Fibroblast of gingiva (primary cell): Measurements from ENCODE around the gene CCDC121.

ENCODE experiments used
- DNase-seq: peaks from one replicate; pipeline ENCODE4 v3.0.0-alpha.2; 2011; ENCODE audit warnings: low read depth

Gene CCDC121

DNA sequence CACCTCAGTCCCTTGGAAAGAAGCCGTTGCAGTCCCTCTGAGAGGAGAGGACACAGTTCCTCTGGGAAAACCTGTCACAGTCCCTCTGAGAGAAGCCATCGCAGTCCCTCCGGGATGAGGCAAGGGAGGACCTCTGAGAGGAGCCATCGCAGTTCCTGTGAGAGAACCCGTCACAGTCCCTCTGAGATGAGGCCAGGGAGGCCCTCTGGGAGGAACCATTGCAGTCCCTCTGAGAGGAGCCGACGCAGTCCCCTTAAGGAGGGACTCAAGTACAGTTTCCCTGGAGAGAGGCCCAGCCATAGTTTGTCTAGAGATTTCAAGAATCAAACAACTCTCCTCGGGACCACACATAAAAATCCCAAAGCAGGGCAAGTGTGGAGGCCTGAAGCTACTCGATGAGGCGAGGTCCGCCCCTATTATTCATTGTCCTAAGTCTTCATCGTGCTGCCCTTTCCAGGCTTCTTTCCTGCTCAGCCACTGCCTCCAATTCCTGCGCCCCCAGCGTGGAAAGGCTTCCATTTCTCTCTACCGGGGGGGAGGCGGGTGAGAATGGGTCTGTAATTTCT lies 46.6 kb downstream of the CCDC121 start:
- no peak for DNase-seq

GRCh38 chr2:27581417-27582128 lies 47.2 kb downstream of the CCDC121 start:
- no peak for DNase-seq
